ENCODE data around the gene MTURN.

MTURN gene

GRCh38 chr7:30146127-30146612, 11.4 kb downstream of the MTURN start:
- no peak overlapping the region for H3K4me3 ChIP-seq (ENCODE audit: low read depth in 1 of 2, low read length in 2 of 2)
- no peak overlapping the region for H3K9ac ChIP-seq (ENCODE audit: low read depth in 1 of 2, low read length in 2 of 2)
- peak overlapping the region; percentile 13 for H3K27ac ChIP-seq (ENCODE audit: low read depth, low read length)
- no peaks in the 10 kb centered on the region for H3K9me3 ChIP-seq (ENCODE audit: control insufficient read depth in 1 of 2, low read length in 2 of 2)
- H3K4me1 ChIP-seq (ENCODE audit: control insufficient read depth in 1 of 2, insufficient read depth in 2 of 2, low read length in 2 of 2), result no peaks in the 10 kb centered on the region
- no peaks in the 10 kb centered on the region for H3K27me3 ChIP-seq (ENCODE audit: control insufficient read depth in 1 of 2, insufficient read depth in 2 of 2, low read length in 2 of 2)
- H3K36me3 ChIP-seq (ENCODE audit: control insufficient read depth in 1 of 2, insufficient read depth in 2 of 2, low read length in 2 of 2), result no peaks in the 10 kb centered on the region

- Histone ChIP-seq H3K9ac (ENCODE audit: low read depth in 1 of 2, low read length in 2 of 2) (no peak overlapping the region), H3K36me3 (ENCODE audit: control insufficient read depth in 1 of 2, insufficient read depth in 2 of 2, low read length in 2 of 2) (peaks cover 0 to 1% of the 10 kb centered on the region in 2 donors), H3K4me3 (ENCODE audit: low read depth in 1 of 2, low read length in 2 of 2) (no peak overlapping the region), H3K27me3 (ENCODE audit: control insufficient read depth in 1 of 2, insufficient read depth in 2 of 2, low read length in 2 of 2) (no peaks in the 10 kb centered on the region), H3K4me1 (ENCODE audit: control insufficient read depth in 1 of 2, insufficient read depth in 2 of 2, low read length in 2 of 2) (no peaks in the 10 kb centered on the region), H3K27ac (ENCODE audit: low read depth, low read length) (no peak overlapping the region), H3K9me3 (ENCODE audit: control insufficient read depth in 1 of 2, low read length in 2 of 2) (no peaks in the 10 kb centered on the region)
Measured at GRCh38 chr7:30147223-30147622, 12.4 kb downstream of the MTURN start.

GRCh38 chr7:30147785-30148184, 13.0 kb downstream of the MTURN start:
- Histone ChIP-seq H3K36me3 (ENCODE audit: control insufficient read depth in 1 of 2, insufficient read depth in 2 of 2, low read length in 2 of 2) (peaks cover 0 to 5% of the 10 kb centered on the region in 2 donors), H3K9me3 (ENCODE audit: control insufficient read depth in 1 of 2, low read length in 2 of 2) (no peaks in the 10 kb centered on the region), H3K27ac (ENCODE audit: low read depth, low read length) (no peak overlapping the region), H3K4me1 (ENCODE audit: control insufficient read depth in 1 of 2, insufficient read depth in 2 of 2, low read length in 2 of 2) (no peaks in the 10 kb centered on the region), H3K9ac (ENCODE audit: low read depth in 1 of 2, low read length in 2 of 2) (no peak overlapping the region), H3K4me3 (ENCODE audit: low read depth in 1 of 2, low read length in 2 of 2) (no peak overlapping the region), H3K27me3 (ENCODE audit: control insufficient read depth in 1 of 2, insufficient read depth in 2 of 2, low read length in 2 of 2) (no peaks in the 10 kb centered on the region)

GRCh38 chr7:30148426-30148825, 13.6 kb downstream of the MTURN start:
- Histone ChIP-seq H3K36me3 (ENCODE audit: control insufficient read depth in 1 of 2, insufficient read depth in 2 of 2, low read length in 2 of 2) (peaks cover 0 to 5% of the 10 kb centered on the region in 2 donors), H3K9me3 (ENCODE audit: control insufficient read depth in 1 of 2, low read length in 2 of 2) (no peaks in the 10 kb centered on the region), H3K4me3 (ENCODE audit: low read depth in 1 of 2, low read length in 2 of 2) (no peak overlapping the region), H3K9ac (ENCODE audit: low read depth in 1 of 2, low read length in 2 of 2) (no peak overlapping the region), H3K4me1 (ENCODE audit: control insufficient read depth in 1 of 2, insufficient read depth in 2 of 2, low read length in 2 of 2) (no peaks in the 10 kb centered on the region), H3K27me3 (ENCODE audit: control insufficient read depth in 1 of 2, insufficient read depth in 2 of 2, low read length in 2 of 2) (no peaks in the 10 kb centered on the region), H3K27ac (ENCODE audit: low read depth, low read length) (no peak overlapping the region)

GRCh38 chr7:30148951-30149459, 14.2 kb downstream of the MTURN start:
- peaks cover 0 to 5% of the 10 kb centered on the region in 2 donors for H3K36me3 ChIP-seq (ENCODE audit: control insufficient read depth in 1 of 2, insufficient read depth in 2 of 2, low read length in 2 of 2)
- no peak overlapping the region for H3K4me3 ChIP-seq (ENCODE audit: low read depth in 1 of 2, low read length in 2 of 2)
- no peak overlapping the region for H3K9ac ChIP-seq (ENCODE audit: low read depth in 1 of 2, low read length in 2 of 2)
- H3K9me3 ChIP-seq (ENCODE audit: control insufficient read depth in 1 of 2, low read length in 2 of 2), result no peaks in the 10 kb centered on the region
- H3K27ac ChIP-seq (ENCODE audit: low read depth, low read length), result no peak overlapping the region
- H3K27me3 ChIP-seq (ENCODE audit: control insufficient read depth in 1 of 2, insufficient read depth in 2 of 2, low read length in 2 of 2), result no peaks in the 10 kb centered on the region
- H3K4me1 ChIP-seq (ENCODE audit: control insufficient read depth in 1 of 2, insufficient read depth in 2 of 2, low read length in 2 of 2), result no peaks in the 10 kb centered on the region

GRCh38 chr7:30149640-30150272, 15.0 kb downstream of the MTURN start:
- no peaks in the 10 kb centered on the region for H3K9me3 ChIP-seq (ENCODE audit: control insufficient read depth in 1 of 2, low read length in 2 of 2)
- H3K27ac ChIP-seq (ENCODE audit: low read depth, low read length), result no peak overlapping the region
- H3K9ac ChIP-seq (ENCODE audit: low read depth in 1 of 2, low read length in 2 of 2), result no peak overlapping the region
- H3K36me3 ChIP-seq (ENCODE audit: control insufficient read depth in 1 of 2, insufficient read depth in 2 of 2, low read length in 2 of 2), result peaks cover 0 to 5% of the 10 kb centered on the region in 2 donors
- H3K4me3 ChIP-seq (ENCODE audit: low read depth in 1 of 2, low read length in 2 of 2), result no peak overlapping the region
- no peaks in the 10 kb centered on the region for H3K4me1 ChIP-seq (ENCODE audit: control insufficient read depth in 1 of 2, insufficient read depth in 2 of 2, low read length in 2 of 2)
- H3K27me3 ChIP-seq (ENCODE audit: control insufficient read depth in 1 of 2, insufficient read depth in 2 of 2, low read length in 2 of 2), result no peaks in the 10 kb centered on the region

- Histone ChIP-seq H3K4me1 (ENCODE audit: control insufficient read depth in 1 of 2, insufficient read depth in 2 of 2, low read length in 2 of 2) (no peaks in the 10 kb centered on the region), H3K27ac (ENCODE audit: low read depth, low read length) (no peak overlapping the region), H3K9me3 (ENCODE audit: control insufficient read depth in 1 of 2, low read length in 2 of 2) (no peaks in the 10 kb centered on the region), H3K4me3 (ENCODE audit: low read depth in 1 of 2, low read length in 2 of 2) (no peak overlapping the region), H3K36me3 (ENCODE audit: control insufficient read depth in 1 of 2, insufficient read depth in 2 of 2, low read length in 2 of 2) (peaks cover 0 to 5% of the 10 kb centered on the region in 2 donors), H3K9ac (ENCODE audit: low read depth in 1 of 2, low read length in 2 of 2) (no peak overlapping the region), H3K27me3 (ENCODE audit: control insufficient read depth in 1 of 2, insufficient read depth in 2 of 2, low read length in 2 of 2) (no peaks in the 10 kb centered on the region)
Measured at GRCh38 chr7:30150711-30151110, 15.9 kb downstream of the MTURN start.

- H3K4me1 ChIP-seq (ENCODE audit: control insufficient read depth in 1 of 2, insufficient read depth in 2 of 2, low read length in 2 of 2), result peaks cover 3% of the 10 kb centered on the region in 2 donors
- H3K9ac ChIP-seq (ENCODE audit: low read depth in 1 of 2, low read length in 2 of 2), result no peak overlapping the region
- H3K27ac ChIP-seq (ENCODE audit: low read depth, low read length), result no peak overlapping the region
- H3K9me3 ChIP-seq (ENCODE audit: control insufficient read depth in 1 of 2, low read length in 2 of 2), result no peaks in the 10 kb centered on the region
- H3K4me3 ChIP-seq (ENCODE audit: low read depth in 1 of 2, low read length in 2 of 2), result no peak overlapping the region
- peaks cover 0 to 5% of the 10 kb centered on the region in 2 donors for H3K36me3 ChIP-seq (ENCODE audit: control insufficient read depth in 1 of 2, insufficient read depth in 2 of 2, low read length in 2 of 2)
- H3K27me3 ChIP-seq (ENCODE audit: control insufficient read depth in 1 of 2, insufficient read depth in 2 of 2, low read length in 2 of 2), result no peaks in the 10 kb centered on the region
Measured at GRCh38 chr7:30154111-30154587, 19.4 kb downstream of the MTURN start.

GRCh38 chr7:30155481-30155880, 20.7 kb downstream of the MTURN start:
- Histone ChIP-seq H3K36me3 (ENCODE audit: control insufficient read depth in 1 of 2, insufficient read depth in 2 of 2, low read length in 2 of 2) (peaks cover 0 to 5% of the 10 kb centered on the region in 2 donors), H3K4me3 (ENCODE audit: low read depth in 1 of 2, low read length in 2 of 2) (no peak overlapping the region), H3K4me1 (ENCODE audit: control insufficient read depth in 1 of 2, insufficient read depth in 2 of 2, low read length in 2 of 2) (peaks cover 11 to 12% of the 10 kb centered on the region in 2 donors), H3K9ac (ENCODE audit: low read depth in 1 of 2, low read length in 2 of 2) (no peak overlapping the region), H3K27ac (ENCODE audit: low read depth, low read length) (no peak overlapping the region), H3K27me3 (ENCODE audit: control insufficient read depth in 1 of 2, insufficient read depth in 2 of 2, low read length in 2 of 2) (no peaks in the 10 kb centered on the region), H3K9me3 (ENCODE audit: control insufficient read depth in 1 of 2, low read length in 2 of 2) (no peaks in the 10 kb centered on the region)

- H3K36me3 ChIP-seq (ENCODE audit: control insufficient read depth in 1 of 2, insufficient read depth in 2 of 2, low read length in 2 of 2), result peaks cover 0 to 4% of the 10 kb centered on the region in 2 donors
- H3K27me3 ChIP-seq (ENCODE audit: control insufficient read depth in 1 of 2, insufficient read depth in 2 of 2, low read length in 2 of 2), result no peaks in the 10 kb centered on the region
- H3K9me3 ChIP-seq (ENCODE audit: control insufficient read depth in 1 of 2, low read length in 2 of 2), result no peaks in the 10 kb centered on the region
- H3K4me1 ChIP-seq (ENCODE audit: control insufficient read depth in 1 of 2, insufficient read depth in 2 of 2, low read length in 2 of 2), result peaks cover 11 to 12% of the 10 kb centered on the region in 2 donors
- no peak overlapping the region for H3K27ac ChIP-seq (ENCODE audit: low read depth, low read length)
- H3K4me3 ChIP-seq (ENCODE audit: low read depth in 1 of 2, low read length in 2 of 2), result no peak overlapping the region
- no peak overlapping the region for H3K9ac ChIP-seq (ENCODE audit: low read depth in 1 of 2, low read length in 2 of 2)
Measured at GRCh38 chr7:30157204-30157603, 22.4 kb downstream of the MTURN start.

Data from duodenal mucosa (tissue), 2 donors.